HEK293T (cell line): ENCODE results near the gene LSM2.

Experiments
- BHLHE40 ChIP-seq: fragments of 450-650 bp; IDR thresholded peaks from 2 replicates; pipeline ENCODE4 v1.6.1; 2016; ENCODE audit warnings: mild to moderate bottlenecking, moderate library complexity, borderline replicate concordance
- FOXK2 ChIP-seq: fragments of 450-650 bp; IDR thresholded peaks from 2 replicates; pipeline ENCODE4 v1.6.1; 2016; ENCODE audit warnings: mild to moderate bottlenecking
- FOXM1 ChIP-seq: fragments of 450-650 bp; IDR thresholded peaks from 2 replicates; pipeline ENCODE4 v1.6.1; 2017; ENCODE audit warnings: mild to moderate bottlenecking, borderline replicate concordance
- SP1 ChIP-seq: fragments of 450-650 bp; IDR thresholded peaks from 2 replicates; pipeline ENCODE4 v1.6.1; 2017
- ZNF384 ChIP-seq: fragments of 450-650 bp; IDR thresholded peaks from 2 replicates; pipeline ENCODE4 v1.6.1; 2016

- TF ChIP-seq SP1 (no peak), FOXM1 (no peak), BHLHE40 (no peak), FOXK2 (no peak), ZNF384 (no peak)
Measured at GRCh38 chr6:31837369-31838113, 30.8 kb upstream of the LSM2 start.
